ENCODE measurements around the gene PSTPIP2. TPM values are rescaled to one million over a fixed set of nuclear protein-coding genes. Genes with fewer than 3 reads are reported as not detected.
A peak's percentile ranks its signal among the peaks of the same experiment; 100 is the strongest.

PSTPIP2 gene
- total RNA-seq, 1 experiment from 2014 or later = 1.3 TPM

GRCh38 chr18:45935591-45936335 lies 136.3 kb downstream of the PSTPIP2 start:
- DNase-seq (ENCODE audit: low read depth) = peak; percentile 53

Other genes with a start within 250 kb of the PSTPIP2 start
- 2.1 and 8.6 TPM in 2 replicates for gene SIGLEC15, start 246.6 kb downstream of the PSTPIP2 start, total RNA-seq (2014; rRNA removed; shearing (Covaris generic))
- 15.9 and 29.0 TPM in 2 replicates for gene EPG5, start 104.9 kb downstream of the PSTPIP2 start, total RNA-seq (2014; rRNA removed; shearing (Covaris generic))
- 526 and 639 TPM in 2 replicates for gene ATP5F1A, start 26.0 kb upstream of the PSTPIP2 start, total RNA-seq (2014; rRNA removed; shearing (Covaris generic))
- gene HAUS1, start 32.1 kb upstream of the PSTPIP2 start, total RNA-seq (2014; rRNA removed; shearing (Covaris generic)) = 185 and 299 TPM in 2 replicates